DLD1 (cell line): Measurements from ENCODE around the gene PSORS1C2.
"Not testable (repeated sequence)": the region's sequence is repeated elsewhere in the genome, so short reads cannot be mapped to it uniquely, and the experiment has no call there.

Experiments
- in situ Hi-C: cut with HindIII; loops from 2 replicates; pipeline ENCODE4 v1.10.0; 2017; ENCODE audit warnings: low sequenced_read_pairs

PSORS1C2 gene

DNA sequence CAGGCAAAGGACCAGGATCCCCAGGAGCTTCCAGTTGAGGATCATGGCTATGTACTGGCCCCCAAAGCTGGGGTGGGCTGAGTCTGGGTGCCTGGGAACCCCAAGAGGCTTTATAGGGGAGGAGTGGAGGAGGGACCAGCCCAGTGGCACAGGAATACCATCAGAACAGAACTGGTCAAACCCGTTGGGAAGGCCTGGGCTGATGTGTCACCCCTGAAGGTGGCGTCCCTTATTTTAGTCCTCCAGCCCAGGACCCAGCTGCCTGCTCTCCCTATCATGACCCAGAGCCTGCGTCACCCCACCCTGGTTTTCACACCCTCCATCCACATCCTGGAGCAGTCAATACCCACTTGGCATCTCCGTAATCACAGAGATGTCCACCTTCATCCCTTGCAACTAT, at the start of gene PSORS1C2:
Gene PSORS1C2 (minus strand): TSS at position 85 of the 400 bp plus-strand sequence. CDS start 40 bp downstream, at position 45.
- in situ Hi-C loops: loop anchor here (25.0 kb wide), 1 partner anchor 98 kb away; no protein-coding TSS in a partner anchor

DNA sequence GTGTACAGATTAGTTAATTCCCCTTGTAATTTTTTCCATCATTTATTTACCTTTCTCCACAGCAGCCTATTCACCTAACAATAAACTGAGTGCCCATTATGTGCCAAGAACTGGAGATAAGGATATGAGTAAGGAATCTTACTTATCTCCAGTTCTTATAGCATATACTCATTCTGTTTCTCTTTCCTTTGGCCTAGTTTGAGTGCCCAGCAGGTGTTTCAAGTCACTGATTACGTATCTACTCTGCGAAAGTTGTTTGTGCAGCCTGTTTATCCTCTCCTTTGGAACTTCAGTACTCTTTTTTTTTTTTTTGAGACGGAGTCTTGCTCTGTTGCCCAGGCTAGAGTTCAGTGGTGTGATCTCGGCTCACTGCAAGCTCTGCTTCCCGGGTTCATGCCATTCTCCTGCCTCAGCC, 48.9 kb upstream of the PSORS1C2 start:
- in situ Hi-C loops: no loop called here

DNA sequence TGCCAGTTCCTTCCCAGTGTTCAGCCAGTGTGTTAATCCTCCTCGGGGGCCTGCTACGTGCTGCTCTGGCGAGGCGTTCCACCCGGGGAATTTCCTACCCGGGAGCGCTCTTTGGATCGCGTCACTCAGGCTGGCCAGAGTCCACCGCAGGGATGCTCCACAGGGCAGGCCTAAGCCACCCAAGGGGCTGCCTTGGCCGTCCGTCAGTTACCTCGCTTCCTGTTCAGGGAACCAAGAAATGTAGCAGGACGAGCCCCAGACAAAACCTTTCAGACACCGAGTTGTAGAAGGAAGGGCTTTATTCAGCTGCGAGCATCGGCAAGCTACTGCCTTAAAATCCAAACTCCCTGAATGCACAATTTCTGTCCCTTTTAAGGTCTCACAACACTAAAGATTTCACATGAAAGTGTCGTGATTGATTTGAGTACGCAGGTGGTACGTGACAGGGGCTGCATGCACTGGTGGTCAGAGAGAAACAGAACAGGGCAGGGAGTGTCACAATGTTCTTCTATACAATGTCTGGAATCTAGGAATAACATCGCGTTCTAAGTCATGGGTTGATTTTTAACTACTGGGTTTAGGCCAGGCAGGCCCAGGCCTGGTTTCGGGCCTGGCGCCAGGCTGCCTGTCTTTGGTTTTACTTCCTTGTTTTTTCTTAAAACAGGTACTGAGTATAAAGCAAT, 47.3 kb upstream of the PSORS1C2 start:
- in situ Hi-C loops: no loop called here

DNA sequence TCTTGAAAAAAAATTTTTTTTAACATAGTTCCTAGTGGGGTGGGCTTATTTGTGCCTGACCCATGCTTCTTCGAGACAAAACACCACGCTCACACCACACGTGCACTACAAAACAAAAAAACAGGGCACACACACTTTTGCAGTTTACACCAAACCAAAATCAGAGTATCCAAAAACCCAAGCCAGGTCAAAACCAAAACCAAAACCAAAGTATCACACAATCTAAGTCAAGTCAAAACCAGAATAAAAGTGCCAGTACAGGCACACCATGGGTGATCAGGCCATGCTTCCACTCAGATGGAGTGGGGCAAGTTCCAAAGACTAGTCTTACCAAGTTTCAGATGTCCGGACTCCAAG, 46.8 kb upstream of the PSORS1C2 start:
- in situ Hi-C loops: not testable (repeated sequence)

DNA sequence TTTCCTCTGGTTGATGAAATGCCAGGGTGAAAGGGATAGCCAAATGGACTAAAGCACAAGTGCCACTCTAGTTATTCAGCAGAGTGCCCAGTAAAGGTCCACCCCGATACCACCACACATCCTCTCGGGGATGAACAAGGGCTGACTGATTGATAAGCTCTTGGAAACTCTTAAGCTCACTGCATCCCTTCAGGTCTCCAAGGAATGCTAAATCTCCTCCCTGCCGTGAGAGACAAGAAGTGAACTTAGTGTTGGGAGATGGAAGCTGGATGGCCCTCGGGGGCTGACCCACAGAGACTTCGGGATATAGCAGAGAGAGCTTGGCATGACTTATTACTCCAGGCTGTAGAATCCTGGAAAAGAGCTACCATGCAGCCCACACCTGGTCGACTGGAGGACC, 45.0 kb upstream of the PSORS1C2 start:
- in situ Hi-C loops: not testable (repeated sequence)

DNA sequence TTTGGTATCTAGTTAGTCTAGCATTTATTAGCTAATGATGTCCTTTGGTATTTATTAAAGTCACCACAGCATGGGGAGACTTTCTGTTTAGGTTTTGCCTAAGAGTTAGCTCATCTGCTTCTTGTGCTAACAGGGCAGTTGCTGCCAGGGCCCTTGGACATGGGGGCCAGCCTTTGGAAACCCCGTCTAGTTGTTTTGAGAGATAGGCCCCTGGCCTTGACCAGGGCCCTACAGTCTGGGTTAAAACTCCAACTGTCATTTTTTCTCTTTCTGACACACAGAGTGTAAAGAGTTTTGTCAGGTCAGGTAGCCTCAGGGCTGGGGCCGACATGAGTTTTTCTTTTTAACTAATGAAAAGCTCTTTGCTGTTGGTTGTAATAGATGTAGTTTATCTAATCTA, 44.4 kb upstream of the PSORS1C2 start:
- in situ Hi-C loops: not testable (repeated sequence)

DNA sequence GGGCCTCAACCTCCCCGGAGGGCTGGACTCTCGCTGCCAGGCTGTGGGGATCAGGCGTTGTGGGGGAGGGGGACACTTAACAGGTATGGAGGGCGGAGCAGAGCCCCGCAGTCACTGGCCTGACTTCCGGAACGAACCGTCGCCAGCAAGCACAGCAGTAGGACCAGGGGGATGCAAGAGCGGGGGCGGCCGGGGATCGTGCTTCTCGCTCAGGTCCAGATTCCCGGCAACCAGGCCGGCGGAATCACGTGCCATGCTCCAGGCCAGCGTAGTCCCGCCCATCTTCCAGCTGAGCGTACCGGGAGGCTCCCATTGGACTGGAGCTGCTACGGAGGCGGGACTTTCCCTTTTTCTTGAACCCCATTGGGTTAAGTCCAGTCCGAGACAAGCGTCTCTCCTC, 41.6 kb upstream of the PSORS1C2 start:
- in situ Hi-C loops: no loop called here

DNA sequence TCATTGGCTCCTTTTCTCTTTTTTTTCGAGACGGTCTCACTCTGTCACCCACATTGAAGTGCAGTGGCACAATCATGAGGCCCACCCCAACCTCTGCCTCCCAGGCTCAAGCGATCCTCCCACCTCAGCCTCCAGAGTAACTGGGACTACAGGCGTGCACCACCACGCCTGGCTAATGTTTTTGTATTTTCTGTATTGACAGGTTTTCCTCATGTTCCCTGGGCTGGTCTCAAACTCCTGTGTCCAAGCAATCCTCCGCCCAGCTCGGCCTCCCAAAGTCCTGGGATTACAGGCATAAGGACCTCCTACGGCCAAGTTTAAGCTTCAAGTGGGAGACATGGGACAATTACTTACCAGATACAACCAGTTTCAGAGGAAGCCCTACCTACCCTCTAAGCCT, 41.0 kb upstream of the PSORS1C2 start:
- in situ Hi-C loops: no loop called here

DNA sequence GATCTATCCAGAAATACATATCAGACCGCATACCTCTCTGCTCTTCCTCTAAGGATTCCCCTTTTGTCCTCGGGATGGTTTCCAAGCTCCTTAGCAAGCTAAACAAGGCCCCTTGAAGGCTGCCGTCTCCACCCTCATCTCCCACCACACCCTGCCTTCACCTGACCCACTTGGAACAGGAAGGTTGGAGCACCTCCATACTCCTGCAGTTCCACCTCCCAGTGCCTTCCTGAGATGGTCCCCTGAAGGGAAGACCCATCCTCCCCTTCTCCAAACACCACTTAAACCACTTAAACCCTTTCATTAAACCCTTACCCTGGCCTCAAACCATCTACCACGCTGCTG, 40.1 kb upstream of the PSORS1C2 start:
- in situ Hi-C loops: no loop called here

DNA sequence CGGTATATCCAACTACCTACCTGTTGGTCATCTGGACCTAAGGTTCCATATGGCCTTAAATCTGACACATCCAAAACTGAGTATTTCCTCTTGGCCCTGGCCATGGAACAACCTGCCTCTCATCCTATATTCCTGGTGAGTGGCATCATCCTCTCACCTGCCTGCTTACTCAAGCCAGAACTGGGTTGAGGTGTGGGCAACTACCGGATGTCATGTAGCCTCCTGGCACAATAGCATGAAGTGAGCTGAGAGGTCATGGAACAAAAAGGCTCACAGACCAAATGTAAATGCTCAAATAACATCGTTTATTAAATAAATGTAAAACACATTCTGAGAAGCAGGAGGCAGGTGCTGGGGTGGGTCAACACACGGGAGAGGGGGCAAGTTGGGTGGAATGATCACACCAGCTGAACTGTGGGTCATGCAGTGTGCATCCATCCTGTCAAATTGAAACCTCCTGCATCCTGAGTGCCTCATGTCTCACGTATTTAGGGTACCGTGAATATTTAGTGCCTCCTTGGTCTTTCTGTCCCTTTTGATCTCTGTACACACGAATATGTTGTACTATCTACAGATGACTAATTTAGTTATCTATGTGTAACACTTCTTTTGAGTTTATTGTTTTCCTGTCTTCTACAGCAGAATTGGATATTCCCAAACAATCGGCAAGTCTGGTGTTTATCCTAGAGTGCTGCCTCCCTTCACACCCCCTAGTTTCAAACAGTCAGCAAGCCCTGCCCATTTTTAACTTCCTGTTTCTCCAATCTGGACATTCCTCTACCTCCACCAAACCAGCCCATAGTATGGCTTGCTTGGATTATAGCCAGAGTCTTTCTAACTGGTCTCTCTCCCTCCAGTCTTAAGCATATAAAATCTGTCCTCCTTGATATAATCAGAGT, 39.5 kb upstream of the PSORS1C2 start:
- in situ Hi-C loops: no loop called here

DNA sequence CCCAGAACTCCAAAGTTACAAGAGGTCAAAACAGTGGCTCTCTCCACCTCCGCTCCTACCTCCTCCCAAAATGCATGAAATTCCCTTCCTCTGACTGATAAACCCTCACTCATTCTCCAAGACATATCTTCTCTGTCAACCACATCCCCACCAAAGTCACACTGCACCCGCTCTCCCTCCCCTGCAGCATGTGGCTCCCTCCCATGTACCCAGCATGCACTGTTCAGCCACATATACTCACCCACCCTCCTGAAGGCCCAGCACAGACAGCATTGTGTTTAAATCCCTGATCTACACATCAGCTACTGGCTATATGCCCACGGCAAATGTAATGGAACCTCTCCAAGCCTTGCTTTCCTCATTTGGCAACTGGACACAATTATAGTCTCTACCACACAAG, 37.1 kb upstream of the PSORS1C2 start:
- in situ Hi-C loops: no loop called here

DNA sequence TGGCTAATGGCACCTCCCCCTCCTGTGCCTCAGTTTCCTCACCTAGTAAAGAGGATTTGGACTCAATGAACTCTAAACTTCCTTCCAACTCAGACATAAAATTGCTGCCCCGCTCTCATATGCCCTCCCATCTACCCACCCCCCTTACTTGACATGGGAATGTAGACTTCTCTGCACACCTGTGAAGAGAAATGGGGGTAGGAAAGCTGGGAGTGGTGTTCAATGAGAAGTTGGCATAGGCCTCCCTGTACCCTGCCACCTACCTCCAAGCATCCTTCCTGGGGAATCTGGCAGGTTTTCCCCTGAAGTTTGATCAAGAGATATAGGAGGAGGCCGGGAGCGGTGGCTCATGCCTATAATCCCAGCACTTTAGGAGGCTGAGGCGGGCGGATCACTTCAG, 35.5 kb upstream of the PSORS1C2 start:
- in situ Hi-C loops: no loop called here

DNA sequence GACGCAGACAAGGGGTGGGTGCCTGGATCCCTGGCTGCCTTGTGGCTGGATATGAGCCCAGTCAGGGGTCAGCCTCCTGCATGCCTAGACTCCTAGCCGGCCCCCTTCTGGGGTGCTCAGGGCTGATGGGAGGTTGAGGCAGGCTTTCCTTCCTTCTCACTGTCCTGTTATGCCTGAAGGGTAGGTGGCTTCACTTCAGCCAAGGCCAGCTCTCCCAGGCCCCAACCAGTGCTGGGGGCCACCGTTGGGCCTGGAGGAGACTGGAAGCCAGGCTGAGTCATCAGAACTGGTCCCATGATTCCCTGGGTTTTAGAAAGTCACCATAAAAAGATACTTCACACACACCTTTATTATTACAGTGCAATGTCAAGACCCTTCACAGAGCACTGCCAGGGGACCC, 34.5 kb upstream of the PSORS1C2 start:
- in situ Hi-C loops: no loop called here

DNA sequence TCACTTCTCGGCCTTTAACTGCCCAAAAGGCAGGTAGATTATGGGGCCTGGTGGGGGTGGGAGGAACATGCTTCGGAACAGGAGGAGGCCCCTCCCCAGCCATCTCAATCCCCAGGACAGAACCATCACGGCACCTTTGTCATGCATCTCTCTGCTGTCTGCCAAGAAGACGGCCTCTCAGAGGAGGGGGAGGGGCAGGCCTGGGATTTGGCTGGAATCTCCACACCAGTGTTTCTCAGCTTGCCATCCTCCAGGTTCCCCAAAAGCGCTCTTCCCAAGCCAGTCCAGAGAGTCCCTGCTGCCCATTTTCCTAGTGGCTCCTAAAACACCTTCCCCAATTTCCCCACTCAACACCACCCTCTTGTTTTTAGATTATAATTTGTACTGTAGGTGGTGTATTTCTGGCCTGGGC, 34.1 kb upstream of the PSORS1C2 start:
- in situ Hi-C loops: no loop called here

DNA sequence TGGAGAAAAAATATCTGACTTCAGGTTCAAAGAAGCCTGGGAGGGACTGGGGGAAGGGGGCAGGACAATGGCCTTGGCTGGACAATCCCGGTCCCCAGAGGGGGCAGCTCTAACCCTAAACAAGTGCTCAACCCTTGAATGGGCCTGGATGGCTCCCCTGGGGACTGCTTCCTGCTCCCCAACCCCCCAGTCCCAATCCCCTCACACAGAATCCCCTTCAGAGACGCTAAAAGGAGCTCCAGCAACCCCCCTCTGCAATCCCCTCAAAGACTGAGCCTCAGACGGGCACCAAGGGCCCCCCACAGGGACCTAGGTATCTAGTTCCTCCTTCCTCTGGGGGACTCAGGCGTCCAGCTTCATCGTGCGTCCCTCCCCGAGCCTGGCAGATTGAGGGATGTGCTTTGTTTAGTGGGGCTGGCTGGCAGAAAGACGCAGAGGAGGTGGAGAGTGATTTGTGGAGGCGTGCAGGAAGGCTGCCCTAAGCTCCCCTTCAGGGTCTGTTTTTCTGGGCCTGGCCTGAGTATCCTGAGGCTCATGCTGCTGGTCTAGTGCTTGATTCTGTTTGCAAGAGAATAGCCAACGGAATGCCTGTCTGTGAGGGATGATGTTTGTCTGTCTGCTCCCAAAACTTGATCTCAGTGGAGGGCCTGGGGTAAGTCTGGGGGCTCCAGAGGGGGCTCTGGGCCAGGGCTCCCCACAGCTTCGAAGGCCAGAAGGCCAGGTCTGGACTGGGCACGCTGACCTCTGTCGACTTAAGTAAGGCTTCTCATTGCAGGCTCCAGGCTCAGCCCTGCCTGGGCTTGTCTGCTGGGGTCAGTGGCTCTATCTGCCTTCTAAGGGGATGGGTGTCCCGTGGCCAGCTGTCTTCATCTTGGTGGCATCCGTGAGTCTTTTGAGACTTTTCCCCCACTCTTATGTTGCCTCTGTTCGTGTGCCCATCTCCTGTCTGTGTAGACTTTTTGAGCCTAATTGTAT, 33.4 kb upstream of the PSORS1C2 start:
- in situ Hi-C loops: no loop called here

DNA sequence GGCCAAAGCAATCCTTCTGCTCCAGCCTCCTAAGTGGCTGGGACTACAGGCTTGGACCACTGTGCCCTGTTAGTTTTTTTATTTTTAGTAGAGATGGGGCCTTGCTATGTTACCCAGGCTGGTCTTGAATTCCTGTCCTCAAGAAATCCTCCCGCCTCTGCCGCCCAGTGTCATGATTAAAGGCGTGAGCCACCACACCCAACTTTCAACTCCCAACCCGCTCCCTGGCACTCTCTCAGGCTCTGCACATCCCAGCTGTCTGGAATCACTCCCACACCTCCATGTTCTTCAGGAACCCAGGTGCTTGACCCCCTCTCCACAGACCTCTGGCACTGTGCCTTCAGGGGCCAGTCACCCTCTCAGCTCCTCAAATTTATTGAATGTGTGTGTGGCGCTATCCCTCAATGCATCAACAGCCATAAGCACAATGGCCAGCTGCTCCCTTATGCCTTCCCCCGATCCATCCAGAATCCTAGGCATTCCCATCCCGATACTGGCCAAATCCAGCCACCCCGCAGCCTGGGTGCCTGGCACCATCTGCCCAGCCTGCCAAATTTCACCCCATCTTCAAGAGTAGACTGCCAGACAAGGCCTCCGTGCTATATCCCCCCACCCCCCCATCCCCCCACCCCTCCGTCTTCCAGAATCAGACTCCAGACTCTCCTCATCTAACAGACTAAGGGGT, 32.3 kb upstream of the PSORS1C2 start:
- in situ Hi-C loops: no loop called here

DNA sequence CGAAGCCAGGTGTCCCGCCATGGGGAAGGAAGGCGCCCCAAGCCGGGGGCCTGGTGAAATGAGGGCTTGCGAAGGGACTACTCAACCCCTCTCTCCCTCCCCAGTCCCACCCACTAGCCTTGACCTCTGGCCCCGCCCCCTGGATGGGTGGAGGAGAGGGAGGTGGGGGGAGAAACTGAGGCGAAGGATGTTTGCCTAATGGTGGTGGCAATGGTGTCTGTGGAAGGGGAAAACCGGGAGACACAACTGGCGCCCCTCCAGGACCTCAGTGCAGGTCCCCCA, 31.7 kb upstream of the PSORS1C2 start, which contains the start of gene POU5F1:
Gene POU5F1 (minus strand): TSS at position 83 of the 282 bp plus-strand sequence. CDS start 62 bp downstream, at position 21.
- in situ Hi-C loops: no loop called here

DNA sequence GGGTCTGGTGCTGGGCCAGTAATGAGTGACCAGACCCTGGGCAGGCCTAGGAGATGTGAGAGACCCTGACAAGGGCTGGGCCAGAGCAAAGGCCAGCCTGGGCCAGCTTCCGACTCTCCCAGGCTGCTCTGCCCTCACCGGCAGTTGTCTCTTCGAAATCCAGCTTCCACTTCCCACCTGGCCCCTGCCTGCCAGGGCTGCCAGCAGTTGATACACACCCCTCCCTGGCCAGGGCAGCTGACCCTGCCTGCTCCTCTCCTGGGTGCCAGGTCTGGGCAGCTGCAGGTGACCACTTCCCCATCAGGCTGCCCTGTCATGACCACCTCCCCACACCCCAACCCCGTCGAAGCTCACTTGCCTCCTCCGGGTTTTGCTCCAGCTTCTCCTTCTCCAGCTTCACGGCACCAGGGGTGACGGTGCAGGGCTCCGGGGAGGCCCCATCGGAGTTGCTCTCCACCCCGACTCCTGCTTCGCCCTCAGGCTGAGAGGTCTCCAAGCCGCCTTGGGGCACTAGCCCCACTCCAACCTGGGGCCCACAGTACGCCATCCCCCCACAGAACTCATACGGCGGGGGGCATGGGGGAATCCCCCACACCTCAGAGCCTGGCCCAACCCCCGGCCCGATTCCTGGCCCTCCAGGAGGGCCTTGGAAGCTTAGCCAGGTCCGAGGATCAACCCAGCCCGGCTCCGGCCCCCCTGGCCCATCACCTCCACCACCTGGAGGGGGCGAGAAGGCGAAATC, 31.2 kb upstream of the PSORS1C2 start:
- in situ Hi-C loops: not testable (repeated sequence)

DNA sequence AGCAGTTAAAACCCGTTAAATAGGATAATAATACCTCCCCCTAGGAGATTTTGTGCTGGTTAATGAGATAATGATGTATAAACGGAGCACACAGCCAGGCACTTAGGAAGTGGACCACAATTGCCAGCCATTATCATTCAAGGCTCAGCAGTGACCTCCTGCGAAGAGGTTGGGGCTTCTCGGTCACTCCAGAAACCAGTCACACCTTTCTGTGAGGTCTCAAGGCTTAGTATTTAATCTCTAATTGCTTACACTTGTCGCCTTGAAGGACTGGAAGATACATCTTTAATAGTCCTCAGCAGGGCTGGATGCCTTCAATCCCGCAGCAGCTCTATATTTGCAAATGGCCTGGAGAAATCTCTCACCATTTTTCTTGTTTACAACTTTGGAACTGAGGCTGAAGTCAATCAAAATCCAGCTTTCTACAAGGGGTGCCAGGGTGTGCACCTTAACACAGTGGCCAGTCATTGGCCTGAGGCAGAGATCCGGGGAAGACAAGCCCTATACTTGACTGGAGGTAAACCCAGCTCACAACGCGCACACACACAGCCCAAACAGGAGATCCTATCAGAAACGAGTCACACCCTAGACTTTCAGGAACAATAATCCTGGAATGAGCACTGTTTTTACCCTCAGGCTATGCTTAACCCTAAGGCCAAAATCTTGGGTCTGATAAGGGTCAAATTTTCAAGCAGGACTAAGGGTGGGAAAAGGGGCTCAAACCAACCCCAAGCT, 30.4 kb upstream of the PSORS1C2 start:
- in situ Hi-C loops: no loop called here
